AG09309 (cell line): Measurements from ENCODE around the gene SVIL.
A peak's percentile ranks its signal among the peaks of the same experiment; 100 is the strongest.
"Not testable (repeated sequence)": the region's sequence is repeated elsewhere in the genome, so short reads cannot be mapped to it uniquely, and the experiment has no call there.

ENCODE experiments used
- DNase-seq: peaks from one replicate; pipeline ENCODE4 v3.0.0-alpha.2; 2010; ENCODE audit warnings: low read depth
- H3K4me3 ChIP-seq: 2 replicates; pipeline ENCODE4 v1.5.1; 2011; ENCODE audit warnings: mild to moderate bottlenecking, low read depth, low read length, moderate library complexity; ENCODE audit not compliant: control insufficient read depth
- TF ChIP-seq, protein P1 (sequence below): IDR thresholded peaks from 2 replicates; pipeline ENCODE4 v1.5.1; 2011; ENCODE audit warnings: mild to moderate bottlenecking, low read depth, low read length, inconsistent platforms; ENCODE audit not compliant: insufficient read depth, control insufficient read depth; ENCODE audit errors: missing control alignments

SVIL gene

DNA sequence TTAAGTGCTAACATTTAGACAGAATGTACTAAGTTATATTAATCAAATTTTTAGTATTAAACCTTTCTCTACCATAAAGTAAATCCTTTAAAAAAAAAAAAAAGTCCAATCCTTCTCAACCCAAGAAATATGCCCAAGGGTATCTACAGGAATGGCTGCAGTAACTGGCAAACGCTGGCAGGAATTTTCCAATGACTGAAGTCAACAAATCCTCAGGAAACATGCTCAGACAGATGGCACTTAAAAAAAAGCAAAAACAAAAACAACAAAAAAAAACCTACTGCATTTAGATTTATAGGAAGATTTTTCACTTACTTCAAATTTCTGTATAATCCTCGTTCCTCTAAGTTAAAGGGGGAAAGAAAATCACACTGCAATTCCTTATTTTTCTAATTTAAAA is 666 bp downstream of the SVIL start:
- H3K4me3 ChIP-seq: no peak overlapping the region
- DNase-seq: no peak
- TF ChIP-seq, protein P1, sequence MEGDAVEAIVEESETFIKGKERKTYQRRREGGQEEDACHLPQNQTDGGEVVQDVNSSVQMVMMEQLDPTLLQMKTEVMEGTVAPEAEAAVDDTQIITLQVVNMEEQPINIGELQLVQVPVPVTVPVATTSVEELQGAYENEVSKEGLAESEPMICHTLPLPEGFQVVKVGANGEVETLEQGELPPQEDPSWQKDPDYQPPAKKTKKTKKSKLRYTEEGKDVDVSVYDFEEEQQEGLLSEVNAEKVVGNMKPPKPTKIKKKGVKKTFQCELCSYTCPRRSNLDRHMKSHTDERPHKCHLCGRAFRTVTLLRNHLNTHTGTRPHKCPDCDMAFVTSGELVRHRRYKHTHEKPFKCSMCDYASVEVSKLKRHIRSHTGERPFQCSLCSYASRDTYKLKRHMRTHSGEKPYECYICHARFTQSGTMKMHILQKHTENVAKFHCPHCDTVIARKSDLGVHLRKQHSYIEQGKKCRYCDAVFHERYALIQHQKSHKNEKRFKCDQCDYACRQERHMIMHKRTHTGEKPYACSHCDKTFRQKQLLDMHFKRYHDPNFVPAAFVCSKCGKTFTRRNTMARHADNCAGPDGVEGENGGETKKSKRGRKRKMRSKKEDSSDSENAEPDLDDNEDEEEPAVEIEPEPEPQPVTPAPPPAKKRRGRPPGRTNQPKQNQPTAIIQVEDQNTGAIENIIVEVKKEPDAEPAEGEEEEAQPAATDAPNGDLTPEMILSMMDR: no peak

DNA sequence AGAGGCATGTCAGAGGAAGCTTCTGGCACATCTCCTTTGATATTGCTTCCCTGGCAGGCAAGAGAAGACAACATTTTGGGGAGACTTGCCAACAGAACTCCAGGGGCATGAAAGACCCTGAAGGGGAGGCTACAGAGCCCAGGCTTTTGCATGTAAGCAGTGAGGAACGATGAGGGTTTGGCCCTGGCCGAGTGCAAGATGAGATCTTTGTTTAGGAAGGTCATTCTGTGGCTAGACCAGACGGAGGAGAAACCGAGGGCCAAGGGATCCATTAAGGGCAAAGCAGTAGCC is 3.8 kb downstream of the SVIL start:
- TF ChIP-seq, protein P1: no peak
- H3K4me3 ChIP-seq: no peak overlapping the region
- DNase-seq: no peak

DNA sequence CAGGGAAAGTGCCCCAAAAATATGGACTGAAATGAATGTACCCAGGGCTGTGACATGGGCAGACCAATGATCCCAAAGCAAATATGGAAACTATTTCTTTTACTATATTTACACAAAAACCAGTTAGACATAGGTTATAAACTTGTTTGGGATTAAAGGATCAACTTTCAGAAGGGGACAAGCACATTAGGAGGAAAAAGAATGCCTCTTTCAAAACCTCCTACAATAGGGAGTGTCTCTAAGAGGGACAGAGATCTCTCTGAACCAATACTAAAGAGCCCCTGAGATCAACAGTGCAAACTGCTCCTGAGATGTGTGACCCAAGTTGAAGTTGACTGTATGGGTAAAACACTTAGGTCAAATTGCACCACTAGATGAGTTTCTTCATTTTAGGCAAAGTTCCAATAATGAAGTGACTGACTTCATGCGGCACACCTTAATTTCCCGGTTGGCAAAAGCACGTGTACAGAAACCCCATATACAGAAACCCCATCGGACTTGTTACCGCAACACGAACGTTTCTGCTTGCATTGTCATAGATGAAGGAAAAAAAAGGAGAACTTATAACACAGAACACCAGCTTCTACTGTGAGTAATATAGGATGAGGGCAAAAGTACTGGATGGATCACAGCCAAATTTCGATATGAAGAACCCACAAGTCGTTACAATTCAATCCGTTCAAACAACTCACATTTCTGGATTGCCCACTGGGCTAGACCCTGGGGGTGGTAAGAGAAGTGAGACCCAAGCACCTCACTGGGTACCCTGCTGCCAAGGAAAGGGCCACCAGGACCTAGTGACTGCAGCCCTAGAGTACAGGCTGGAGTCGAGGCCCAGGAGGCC is 4.3 kb downstream of the SVIL start:
- DNase-seq: no peak
- TF ChIP-seq, protein P1: no peak
- H3K4me3 ChIP-seq: no peak overlapping the region

DNA sequence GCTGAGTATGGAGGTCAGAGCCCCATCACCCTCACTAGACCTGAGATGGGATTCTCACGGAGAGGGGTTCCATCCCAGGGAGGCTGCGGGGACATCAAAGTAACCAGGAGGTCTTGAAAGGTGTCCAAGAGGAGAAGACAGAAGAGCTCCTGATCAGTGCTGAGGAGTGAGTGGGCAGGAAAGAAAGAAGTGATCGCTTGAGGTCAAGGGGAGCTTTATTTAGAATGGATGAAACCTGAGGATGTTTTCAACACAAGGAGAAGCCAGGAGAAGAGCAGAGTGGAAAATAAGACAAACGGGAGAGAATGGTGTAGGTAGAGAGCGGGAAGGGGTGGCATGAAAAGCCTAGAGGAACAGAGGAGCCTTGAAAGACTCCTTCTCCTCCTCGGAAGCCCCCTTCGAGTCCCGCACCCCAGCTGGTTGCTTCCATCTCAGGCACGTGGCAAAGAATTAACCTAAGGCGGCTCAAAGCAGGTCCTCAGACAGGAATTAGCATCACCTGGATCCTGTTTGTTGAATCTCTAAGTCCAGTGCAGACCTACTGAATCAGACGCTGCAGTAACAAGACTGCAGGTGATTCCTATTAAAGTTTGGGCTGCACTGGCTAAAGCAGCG is 5.8 kb downstream of the SVIL start:
- DNase-seq: no peak
- H3K4me3 ChIP-seq: no peak overlapping the region
- TF ChIP-seq, protein P1: no peak

DNA sequence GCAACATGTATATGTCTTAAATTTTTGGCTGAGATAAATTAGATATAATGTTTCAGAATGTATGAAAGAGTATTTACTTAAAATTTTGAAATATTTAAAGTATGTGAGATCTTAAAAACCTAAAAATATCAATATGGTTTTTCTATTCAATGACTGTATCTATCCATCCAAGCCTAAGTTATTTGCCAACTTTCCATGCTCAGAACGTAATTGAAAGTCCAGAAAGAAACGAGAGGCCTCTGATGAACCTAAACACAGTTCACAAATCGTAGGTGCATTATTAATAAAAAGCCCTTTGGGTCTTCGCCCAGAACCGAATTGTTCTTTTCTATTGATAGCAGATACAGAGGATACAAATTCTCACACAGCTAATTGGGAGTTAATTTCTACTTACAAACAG is 6.5 kb downstream of the SVIL start:
- TF ChIP-seq, protein P1: no peak
- no peak overlapping the region for H3K4me3 ChIP-seq

DNA sequence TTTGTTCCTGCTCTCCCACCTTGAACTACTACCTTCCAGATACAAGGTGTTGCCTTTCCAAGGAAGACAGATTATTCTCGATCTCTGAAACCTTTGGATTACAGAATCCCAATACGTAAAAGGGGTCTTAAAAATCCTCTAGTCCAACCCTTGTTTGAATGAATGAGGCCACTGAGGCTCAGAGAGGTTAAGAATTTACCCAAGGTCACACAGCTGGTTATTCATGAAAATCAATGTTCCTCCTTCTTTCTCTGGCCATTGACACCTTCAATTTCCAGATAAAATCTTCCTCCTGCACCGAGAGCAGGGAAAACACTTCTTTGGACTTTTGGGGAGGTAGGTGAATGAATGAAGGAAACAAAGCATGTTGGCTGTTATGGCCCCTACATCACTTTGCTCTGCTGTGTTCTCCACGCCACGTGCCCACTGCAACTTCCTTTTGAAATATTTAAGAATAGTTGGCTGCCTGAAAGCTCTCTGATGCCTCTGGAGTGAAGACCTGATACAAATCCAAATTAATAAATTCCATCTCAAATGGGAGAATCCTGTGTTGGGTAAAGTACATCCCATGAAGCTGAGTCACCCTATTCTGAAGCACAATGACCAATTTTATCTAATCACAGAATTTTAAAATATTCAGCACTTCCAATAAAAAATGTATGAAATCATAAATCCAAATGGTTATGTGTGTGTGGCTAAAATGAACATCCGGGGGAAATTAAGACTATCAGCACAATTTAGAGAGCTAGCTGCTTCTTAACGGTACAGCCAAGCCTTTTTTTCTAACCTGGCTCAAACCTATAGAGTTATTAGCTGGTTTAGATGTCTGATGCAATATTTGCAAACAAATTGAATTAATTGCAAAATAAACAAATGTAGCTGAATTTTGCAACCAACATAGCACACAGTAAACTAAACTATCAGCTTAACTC is 7.3 kb downstream of the SVIL start:
- DNase-seq: peak; percentile 73

More for the DNA sequence above, 6.5 kb downstream of the SVIL start:
- no peak for DNase-seq

DNA sequence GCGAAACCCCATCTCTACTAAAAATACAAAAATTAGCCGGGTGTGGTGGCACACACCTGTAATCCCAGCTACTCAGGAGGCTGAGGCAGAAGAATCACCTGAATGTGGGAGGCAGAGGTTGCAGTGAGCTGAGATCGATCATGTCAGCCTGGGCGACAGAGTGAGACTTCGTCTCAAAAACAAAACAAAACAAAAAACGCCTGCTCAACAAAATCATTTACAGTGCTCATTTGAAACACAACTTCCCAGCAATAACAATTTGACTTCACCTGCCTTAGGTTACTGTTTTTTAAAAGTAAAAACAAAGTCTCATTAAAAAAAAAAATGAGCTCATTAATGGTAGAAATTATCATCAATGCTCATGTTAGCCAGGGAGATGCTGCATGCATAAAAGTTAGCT is 10.4 kb downstream of the SVIL start:
- not testable (repeated sequence) for DNase-seq, H3K4me3 ChIP-seq

More for the DNA sequence above, 7.3 kb downstream of the SVIL start:
- H3K4me3 ChIP-seq: no peak overlapping the region
- TF ChIP-seq, protein P1: no peak
